Effector memory CD8-positive, alpha-beta T cell (primary cell): ENCODE measurements around the gene WDR7.

ENCODE experiments used
- ATAC-seq: fragments of 150-1000 bp; cut with Tn5 transposase; replicated peaks from 2 replicates; pipeline ENCODE4 v1.10.0; 2021; ENCODE audit warnings: mild to moderate bottlenecking, moderate library complexity
- DNase-seq, 3 experiments: peaks; one replicate each; pipeline ENCODE4 v3.0.0; 2021
- H3K27ac Mint-ChIP-seq, 2 donors: one replicate each; pipeline ENCODE4 v1.8.0; 2022; ENCODE audit warnings: mild to moderate bottlenecking in 2 of 2, mixed read lengths in 2 of 2, moderate library complexity in 2 of 2
- H3K27me3 Mint-ChIP-seq, 2 donors: one replicate each; pipeline ENCODE4 v1.8.0; 2022; ENCODE audit warnings: mixed read lengths in 2 of 2
- H3K36me3 Mint-ChIP-seq: one replicate; pipeline ENCODE4 v1.8.0; 2022; ENCODE audit warnings: mild to moderate bottlenecking, moderate library complexity, mixed read lengths; ENCODE audit not compliant: insufficient read depth
- H3K4me1 Mint-ChIP-seq, 2 donors: one replicate each; pipeline ENCODE4 v1.8.0; 2022; ENCODE audit warnings: low read depth in 2 of 2, mixed read lengths in 2 of 2
- H3K4me3 Mint-ChIP-seq, 2 donors: one replicate each; pipeline ENCODE4 v1.8.0; 2022; ENCODE audit warnings: mild to moderate bottlenecking in 2 of 2, mixed read lengths in 2 of 2, moderate library complexity in 2 of 2
- H3K9me3 Mint-ChIP-seq, 2 donors: one replicate each; pipeline ENCODE4 v1.8.0; 2022; ENCODE audit warnings: mixed read lengths in 2 of 2

Gene WDR7

GRCh38 chr18:56900195-56901094 is 249.3 kb downstream of the WDR7 start:
- DNase-seq (no peak), ATAC-seq (no peak)
- Mint-ChIP-seq H3K4me3 (no peak overlapping the region), H3K36me3 (no peaks in the 10 kb centered on the region), H3K4me1 (peaks cover 4 to 12% of the 10 kb centered on the region in 2 donors), H3K27me3 (no peaks in the 10 kb centered on the region), H3K9me3 (no peaks in the 10 kb centered on the region), H3K27ac (peak overlapping the region in 1 of 2 donors; percentile 13)

GRCh38 chr18:56901919-56902318 is 250.8 kb downstream of the WDR7 start:
- no peak overlapping the region for H3K4me3 Mint-ChIP-seq
- H3K27me3 Mint-ChIP-seq = no peaks in the 10 kb centered on the region
- no peaks in the 10 kb centered on the region for H3K9me3 Mint-ChIP-seq
- peaks cover 4 to 12% of the 10 kb centered on the region in 2 donors for H3K4me1 Mint-ChIP-seq
- no peaks in the 10 kb centered on the region for H3K36me3 Mint-ChIP-seq
- no peak overlapping the region for H3K27ac Mint-ChIP-seq
- no peak for DNase-seq
- ATAC-seq = no peak

- no peak for DNase-seq
- peak; percentile 51 for ATAC-seq
- Mint-ChIP-seq H3K27me3 (no peaks in the 10 kb centered on the region), H3K27ac (peak overlapping the region in 1 of 2 donors; percentile 68), H3K9me3 (no peaks in the 10 kb centered on the region), H3K36me3 (no peaks in the 10 kb centered on the region), H3K4me3 (no peak overlapping the region), H3K4me1 (peaks cover 4 to 12% of the 10 kb centered on the region in 2 donors)
Measured at GRCh38 chr18:56902653-56903052, 251.5 kb downstream of the WDR7 start.

GRCh38 chr18:56903686-56904085 is 252.5 kb downstream of the WDR7 start:
- Mint-ChIP-seq H3K9me3 (no peaks in the 10 kb centered on the region), H3K27ac (no peak overlapping the region), H3K36me3 (no peaks in the 10 kb centered on the region), H3K27me3 (no peaks in the 10 kb centered on the region), H3K4me1 (peaks cover 4 to 12% of the 10 kb centered on the region in 2 donors), H3K4me3 (no peak overlapping the region)
- ATAC-seq = no peak
- no peak for DNase-seq

- DNase-seq (no peak), ATAC-seq (no peak)
- H3K36me3 Mint-ChIP-seq = no peaks in the 10 kb centered on the region
- peaks cover 0 to under 1% of the 10 kb centered on the region in 2 donors for H3K4me1 Mint-ChIP-seq
- H3K9me3 Mint-ChIP-seq = no peaks in the 10 kb centered on the region
- H3K27ac Mint-ChIP-seq = peak overlapping the region in 1 of 2 donors; percentile 28
- no peaks in the 10 kb centered on the region for H3K27me3 Mint-ChIP-seq
- H3K4me3 Mint-ChIP-seq = no peak overlapping the region
Measured at GRCh38 chr18:56907771-56908170, 256.6 kb downstream of the WDR7 start.

- Mint-ChIP-seq H3K27ac (no peak overlapping the region), H3K4me1 (peaks cover 0 to 9% of the 10 kb centered on the region in 2 donors), H3K36me3 (no peaks in the 10 kb centered on the region), H3K9me3 (no peaks in the 10 kb centered on the region), H3K4me3 (no peak overlapping the region), H3K27me3 (no peaks in the 10 kb centered on the region)
- DNase-seq (no peak), ATAC-seq (no peak)
Measured at GRCh38 chr18:56910237-56910636, 259.1 kb downstream of the WDR7 start.

GRCh38 chr18:56910967-56911366 is 259.8 kb downstream of the WDR7 start:
- Mint-ChIP-seq H3K4me3 (no peak overlapping the region), H3K4me1 (peaks cover 0 to 9% of the 10 kb centered on the region in 2 donors), H3K27me3 (no peaks in the 10 kb centered on the region), H3K27ac (no peak overlapping the region), H3K9me3 (no peaks in the 10 kb centered on the region), H3K36me3 (no peaks in the 10 kb centered on the region)
- DNase-seq (no peak), ATAC-seq (no peak)

- no peaks in the 10 kb centered on the region for H3K9me3 Mint-ChIP-seq
- H3K4me1 Mint-ChIP-seq = peaks cover 0 to 9% of the 10 kb centered on the region in 2 donors
- H3K27ac Mint-ChIP-seq = no peak overlapping the region
- no peaks in the 10 kb centered on the region for H3K36me3 Mint-ChIP-seq
- no peak for ATAC-seq
- H3K4me3 Mint-ChIP-seq = no peak overlapping the region
- H3K27me3 Mint-ChIP-seq = no peaks in the 10 kb centered on the region
- DNase-seq = no peak
Measured at GRCh38 chr18:56913941-56914340, 262.8 kb downstream of the WDR7 start.

GRCh38 chr18:56919190-56919589 is 268.0 kb downstream of the WDR7 start:
- ATAC-seq = no peak
- H3K4me1 Mint-ChIP-seq = peaks cover 4% of the 10 kb centered on the region in 2 donors

GRCh38 chr18:56921896-56922480 is 270.8 kb downstream of the WDR7 start:
- DNase-seq = no peak
- H3K27me3 Mint-ChIP-seq = no peaks in the 10 kb centered on the region
- no peaks in the 10 kb centered on the region for H3K36me3 Mint-ChIP-seq
- no peak for ATAC-seq
- H3K27ac Mint-ChIP-seq = no peak overlapping the region
- H3K4me1 Mint-ChIP-seq = peaks cover 0 to 4% of the 10 kb centered on the region in 2 donors
- no peaks in the 10 kb centered on the region for H3K9me3 Mint-ChIP-seq
- H3K4me3 Mint-ChIP-seq = no peak overlapping the region

More at GRCh38 chr18:56919190-56919589, 268.0 kb downstream of the WDR7 start:
- no peak for DNase-seq
- H3K36me3 Mint-ChIP-seq = no peaks in the 10 kb centered on the region
- H3K27me3 Mint-ChIP-seq = no peaks in the 10 kb centered on the region
- H3K4me3 Mint-ChIP-seq = no peak overlapping the region
- no peak overlapping the region for H3K27ac Mint-ChIP-seq
- H3K9me3 Mint-ChIP-seq = no peaks in the 10 kb centered on the region

- ATAC-seq (no peak), DNase-seq (no peak)
- Mint-ChIP-seq H3K27me3 (no peaks in the 10 kb centered on the region), H3K9me3 (no peaks in the 10 kb centered on the region), H3K4me1 (no peaks in the 10 kb centered on the region), H3K36me3 (peaks cover 5% of the 10 kb centered on the region), H3K27ac (no peak overlapping the region), H3K4me3 (no peak overlapping the region)
Measured at GRCh38 chr18:56926734-56927133, 275.6 kb downstream of the WDR7 start.

- H3K27ac Mint-ChIP-seq = no peak overlapping the region
- peaks cover 6% of the 10 kb centered on the region for H3K36me3 Mint-ChIP-seq
- DNase-seq (no peak), ATAC-seq (no peak)
- no peaks in the 10 kb centered on the region for H3K9me3 Mint-ChIP-seq
- no peaks in the 10 kb centered on the region for H3K4me1 Mint-ChIP-seq
- no peak overlapping the region for H3K4me3 Mint-ChIP-seq
- H3K27me3 Mint-ChIP-seq = no peaks in the 10 kb centered on the region
Measured at GRCh38 chr18:56927786-56928185, 276.6 kb downstream of the WDR7 start.

- H3K9me3 Mint-ChIP-seq = no peaks in the 10 kb centered on the region
Measured at GRCh38 chr18:56929886-56930285, 278.7 kb downstream of the WDR7 start.

GRCh38 chr18:56933472-56933871 is 282.3 kb downstream of the WDR7 start:
- no peak overlapping the region for H3K27ac Mint-ChIP-seq
- ATAC-seq = no peak
- no peak for DNase-seq
- no peaks in the 10 kb centered on the region for H3K9me3 Mint-ChIP-seq
- no peak overlapping the region for H3K4me3 Mint-ChIP-seq
- H3K36me3 Mint-ChIP-seq = peaks cover 7% of the 10 kb centered on the region
- no peaks in the 10 kb centered on the region for H3K27me3 Mint-ChIP-seq
- no peaks in the 10 kb centered on the region for H3K4me1 Mint-ChIP-seq

More at GRCh38 chr18:56929886-56930285, 278.7 kb downstream of the WDR7 start:
- no peak for DNase-seq
- Mint-ChIP-seq H3K4me1 (no peaks in the 10 kb centered on the region), H3K4me3 (no peak overlapping the region), H3K27me3 (no peaks in the 10 kb centered on the region), H3K36me3 (peaks cover 6% of the 10 kb centered on the region), H3K27ac (no peak overlapping the region)
- no peak for ATAC-seq
